Measurements from ENCODE around the gene CALHM5.

Gene CALHM5

DNA sequence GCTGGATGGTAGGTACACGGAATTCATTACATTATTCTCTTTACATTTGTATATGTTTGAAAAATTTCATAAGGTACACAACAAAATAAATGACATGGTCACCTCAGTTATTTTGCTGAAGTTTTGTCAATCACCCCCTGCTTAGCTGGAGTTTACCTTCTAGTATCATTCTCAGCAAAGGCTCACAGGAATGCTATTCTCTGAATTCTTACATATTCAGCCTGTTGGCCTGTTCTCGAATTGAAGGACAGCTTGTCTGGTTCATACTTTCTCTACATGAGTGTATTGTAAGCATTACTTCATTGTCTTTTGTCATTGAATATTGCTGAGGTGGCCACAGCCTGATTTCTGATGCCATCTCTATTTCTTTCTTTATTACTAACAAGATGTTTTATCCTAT, 12.8 kb downstream of the CALHM5 start:
- POLR2A ChIA-PET = no interaction called here
- H3K4me3 ChIP-seq (ENCODE audit: low read depth, low read length) = no peak overlapping the region
- no peak for DNase-seq (ENCODE audit: low read depth, low spot score)
- CTCF ChIA-PET = interaction anchor here (1.1 to 5.0 kb wide), 4 partner anchors 10 to 236 kb away, joined by 3 to 41 read pairs (median 21); partner anchors contain the start of gene CALHM5
- TF ChIP-seq, protein P1, sequence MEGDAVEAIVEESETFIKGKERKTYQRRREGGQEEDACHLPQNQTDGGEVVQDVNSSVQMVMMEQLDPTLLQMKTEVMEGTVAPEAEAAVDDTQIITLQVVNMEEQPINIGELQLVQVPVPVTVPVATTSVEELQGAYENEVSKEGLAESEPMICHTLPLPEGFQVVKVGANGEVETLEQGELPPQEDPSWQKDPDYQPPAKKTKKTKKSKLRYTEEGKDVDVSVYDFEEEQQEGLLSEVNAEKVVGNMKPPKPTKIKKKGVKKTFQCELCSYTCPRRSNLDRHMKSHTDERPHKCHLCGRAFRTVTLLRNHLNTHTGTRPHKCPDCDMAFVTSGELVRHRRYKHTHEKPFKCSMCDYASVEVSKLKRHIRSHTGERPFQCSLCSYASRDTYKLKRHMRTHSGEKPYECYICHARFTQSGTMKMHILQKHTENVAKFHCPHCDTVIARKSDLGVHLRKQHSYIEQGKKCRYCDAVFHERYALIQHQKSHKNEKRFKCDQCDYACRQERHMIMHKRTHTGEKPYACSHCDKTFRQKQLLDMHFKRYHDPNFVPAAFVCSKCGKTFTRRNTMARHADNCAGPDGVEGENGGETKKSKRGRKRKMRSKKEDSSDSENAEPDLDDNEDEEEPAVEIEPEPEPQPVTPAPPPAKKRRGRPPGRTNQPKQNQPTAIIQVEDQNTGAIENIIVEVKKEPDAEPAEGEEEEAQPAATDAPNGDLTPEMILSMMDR (IDR thresholded peaks at IDR 0.05; ENCODE audit: insufficient read depth, low read length, missing control alignments) = no peak

DNA sequence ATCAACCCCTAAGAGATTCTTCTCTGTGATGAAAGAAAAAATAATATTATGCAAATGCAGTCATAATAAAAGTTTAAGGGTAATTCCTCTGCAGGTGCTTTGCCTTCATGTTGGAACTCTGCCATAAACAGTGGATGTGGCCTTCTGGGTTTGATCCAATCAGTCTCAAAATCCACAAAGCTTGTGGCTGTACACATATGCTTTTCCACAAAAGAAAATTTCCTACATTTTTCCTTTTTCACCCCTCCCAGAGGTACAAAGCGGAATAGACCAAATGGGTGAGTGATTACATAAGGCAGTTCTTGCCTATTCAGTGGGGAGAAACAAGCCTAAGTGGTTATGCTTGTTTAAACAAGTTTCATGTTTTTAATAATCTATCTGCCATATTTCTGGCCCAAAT, 16.7 kb downstream of the CALHM5 start:
- TF ChIP-seq, protein P1 (IDR thresholded peaks at IDR 0.05; ENCODE audit: insufficient read depth, low read length, missing control alignments) = no peak
- POLR2A ChIA-PET = no interaction called here
- CTCF ChIA-PET = interaction anchor here (0.9 to 2.2 kb wide), 7 partner anchors 10 to 260 kb away, joined by 3 to 10 read pairs (median 3); partner anchors contain the start of gene CALHM5
- no peak overlapping the region for H3K4me3 ChIP-seq (ENCODE audit: low read depth, low read length)
- DNase-seq (ENCODE audit: low read depth, low spot score) = no peak

DNA sequence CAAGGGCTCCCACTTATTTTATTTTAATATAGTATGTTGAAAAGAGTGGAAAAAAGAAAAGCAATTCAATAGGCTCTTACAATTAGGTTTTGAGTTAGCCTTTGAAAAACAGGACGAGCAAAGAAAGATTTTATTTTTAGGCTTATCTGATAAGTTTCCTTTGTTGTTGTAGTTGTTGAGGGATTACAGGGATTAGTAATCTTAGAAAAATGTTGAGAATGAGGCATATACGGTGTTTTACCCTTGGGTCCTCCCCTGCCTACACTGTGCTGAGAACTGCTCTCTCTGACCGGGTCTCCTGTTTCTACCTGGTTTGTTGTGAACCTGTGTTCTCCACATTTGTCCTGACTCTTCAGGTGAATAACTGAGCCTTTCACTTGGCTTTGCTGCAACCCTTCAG, 17.3 kb downstream of the CALHM5 start:
- CTCF ChIA-PET = interaction anchor here (0.9 to 2.2 kb wide), 8 partner anchors 11 to 312 kb away, joined by 3 to 10 read pairs (median 3); partner anchors contain the start of gene CALHM5
- no peak overlapping the region for H3K4me3 ChIP-seq (ENCODE audit: low read depth, low read length)
- TF ChIP-seq, protein P1 (IDR thresholded peaks at IDR 0.05; ENCODE audit: insufficient read depth, low read length, missing control alignments) = no peak
- DNase-seq (ENCODE audit: low read depth, low spot score) = no peak
- POLR2A ChIA-PET = no interaction called here

DNA sequence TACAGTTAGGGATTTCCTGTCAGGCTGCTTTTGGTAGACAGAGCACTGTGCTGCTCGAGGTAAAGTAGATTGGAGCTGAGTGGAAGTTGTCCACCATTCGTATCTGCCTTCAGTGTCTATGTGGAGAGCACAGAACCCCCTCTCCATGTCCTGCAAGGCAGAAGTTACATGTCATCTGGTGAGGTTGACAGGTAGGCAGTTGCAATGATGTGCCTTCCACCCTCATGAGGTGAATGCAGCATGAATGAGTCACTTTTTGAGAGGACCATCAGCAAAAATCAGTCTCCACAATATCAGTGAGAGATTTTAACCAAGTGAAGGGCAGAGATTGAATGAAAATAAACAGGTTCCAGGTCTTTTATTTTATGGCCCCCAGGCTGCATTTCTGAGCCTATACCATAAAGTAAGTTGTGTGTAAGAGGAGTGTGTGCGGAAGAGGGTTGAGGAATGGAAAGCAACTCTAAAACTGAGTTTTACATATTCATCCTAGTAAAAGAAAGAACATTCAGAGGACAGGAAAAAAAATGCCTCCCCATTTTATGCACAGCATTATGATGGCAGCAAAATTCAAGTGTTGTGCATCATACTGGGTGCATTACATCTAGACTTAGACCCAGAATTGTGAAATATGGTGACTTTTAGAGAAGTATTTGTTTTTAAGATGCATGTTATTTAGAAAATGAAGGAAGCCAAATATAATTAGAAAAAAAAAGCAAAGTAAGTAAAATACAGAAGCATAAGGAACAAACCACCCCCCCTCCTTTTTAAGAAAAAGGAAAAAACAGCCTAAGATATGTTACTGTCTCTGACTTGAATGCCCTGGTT, 18.2 kb downstream of the CALHM5 start:
- POLR2A ChIA-PET = no interaction called here
- DNase-seq (ENCODE audit: low read depth, low spot score) = no peak
- no peak overlapping the region for H3K4me3 ChIP-seq (ENCODE audit: low read depth, low read length)
- CTCF ChIA-PET = interaction anchor here (0.8 to 2.2 kb wide), 14 partner anchors 14 to 313 kb away, joined by 3 to 14 read pairs (median 6); partner anchors contain the start of gene CALHM5
- TF ChIP-seq, protein P1 (IDR thresholded peaks at IDR 0.05; ENCODE audit: insufficient read depth, low read length, missing control alignments) = no peak

DNA sequence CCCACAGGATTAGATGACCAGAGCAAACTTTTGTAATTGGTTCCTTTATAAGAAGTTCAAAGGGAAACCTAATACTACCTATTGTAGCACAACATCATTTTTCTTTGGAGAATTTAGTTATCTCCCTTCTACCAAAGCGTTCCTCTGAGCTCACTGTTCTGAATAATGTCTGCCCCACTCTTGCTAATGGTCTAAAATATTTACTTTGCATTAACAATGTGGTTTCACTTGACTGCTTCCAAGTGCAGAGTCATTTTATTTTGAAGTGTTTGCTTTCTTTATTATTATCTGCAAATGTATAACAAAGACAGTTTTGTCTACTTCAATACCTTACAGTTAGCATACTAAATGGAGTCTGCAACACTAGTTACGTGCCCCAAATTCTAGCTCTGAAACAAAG, 19.0 kb downstream of the CALHM5 start:
- ChIA-PET CTCF (interaction anchor here (0.8 to 1.6 kb wide), 12 partner anchors 12 to 313 kb away, joined by 3 to 14 read pairs (median 4); partner anchors contain the start of gene CALHM5), POLR2A (no interaction called here)
- no peak for DNase-seq (ENCODE audit: low read depth, low spot score)
- TF ChIP-seq, protein P1 (IDR thresholded peaks at IDR 0.05; ENCODE audit: insufficient read depth, low read length, missing control alignments) = no peak
- no peak overlapping the region for H3K4me3 ChIP-seq (ENCODE audit: low read depth, low read length)
